Measurements from ENCODE around the gene RNF123. TPM values are rescaled to one million over a fixed set of nuclear protein-coding genes. Genes with fewer than 3 reads are reported as not detected.
"Not testable (repeated sequence)": the region's sequence is repeated elsewhere in the genome, so short reads cannot be mapped to it uniquely, and the experiment has no call there.

The RNF123 gene
- total RNA-seq, 1 donor from 2014 or later = 54.3 TPM

DNA sequence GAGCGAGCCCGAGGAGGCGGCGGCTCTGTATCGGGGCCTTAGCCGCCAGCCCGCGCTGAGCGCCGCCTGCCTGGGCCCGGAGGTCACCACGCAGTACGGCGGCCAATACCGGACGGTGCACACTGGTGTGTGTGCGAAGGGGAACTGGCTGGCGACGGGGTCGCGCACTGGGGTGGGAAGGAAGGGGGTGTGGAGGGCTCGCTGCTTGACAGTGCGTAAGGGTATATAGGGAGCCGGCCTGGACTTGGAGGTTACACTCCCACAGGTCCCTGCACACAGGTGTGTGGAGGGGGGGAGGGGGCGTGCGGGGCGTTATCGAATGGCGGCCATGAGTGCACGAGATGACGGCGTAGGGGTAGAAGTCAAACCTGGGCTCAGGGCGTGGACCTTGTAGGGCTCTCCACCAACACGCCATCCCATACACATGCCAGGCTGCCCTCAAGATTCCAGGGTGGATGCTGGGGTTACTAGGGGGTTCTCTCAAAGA, 14.8 kb upstream of the RNF123 start:
- Mint-ChIP-seq H3K27ac (no peak overlapping the region), H3K4me3 (peak overlapping the region; percentile 87), H3K36me3 (ENCODE audit: low read depth) (peaks cover 17% of the 10 kb centered on the region), H3K4me1 (ENCODE audit: low read depth) (peaks cover 19% of the 10 kb centered on the region), H3K27me3 (ENCODE audit: insufficient read depth) (no peaks in the 10 kb centered on the region), H3K9me3 (no peaks in the 10 kb centered on the region)
- DNase-seq (ENCODE audit: low spot score) = no peak
- intact Hi-C loops (cut with micrococcal nuclease) = loop anchor here (1.0 to 5.0 kb wide), 10 partner anchors 15 to 1118 kb away; partner anchors contain the start of genes AMIGO3, DAG1, GMPPB and GNAI2

DNA sequence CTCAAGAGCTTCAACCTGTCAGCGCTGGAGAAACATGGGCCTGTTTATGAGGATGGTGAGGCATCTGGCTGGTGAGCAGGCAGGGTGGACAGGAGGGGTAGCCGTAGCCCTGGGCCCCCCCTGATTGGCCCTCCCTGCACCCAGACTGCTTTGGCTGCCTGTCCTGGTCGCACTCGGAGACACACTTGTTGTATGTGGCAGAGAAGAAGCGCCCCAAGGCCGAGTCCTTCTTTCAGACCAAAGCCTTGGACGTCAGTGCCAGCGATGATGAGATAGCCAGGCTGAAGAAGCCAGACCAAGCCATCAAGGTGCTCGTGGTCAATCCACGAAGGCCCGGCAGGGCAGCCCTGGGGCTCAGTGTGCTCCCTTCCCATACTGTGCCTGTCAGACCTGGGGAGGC, 13.4 kb upstream of the RNF123 start:
- Mint-ChIP-seq H3K4me3 (no peak overlapping the region), H3K27ac (no peak overlapping the region), H3K4me1 (ENCODE audit: low read depth) (peaks cover 19% of the 10 kb centered on the region), H3K36me3 (ENCODE audit: low read depth) (peaks cover 22% of the 10 kb centered on the region), H3K9me3 (no peaks in the 10 kb centered on the region), H3K27me3 (ENCODE audit: insufficient read depth) (no peaks in the 10 kb centered on the region)
- no peak for DNase-seq (ENCODE audit: low spot score)
- intact Hi-C loops (cut with micrococcal nuclease) = loop anchor here (2.0 kb wide), 1 partner anchor 1119 kb away; the partner anchor contains the start of gene PFKFB4

DNA sequence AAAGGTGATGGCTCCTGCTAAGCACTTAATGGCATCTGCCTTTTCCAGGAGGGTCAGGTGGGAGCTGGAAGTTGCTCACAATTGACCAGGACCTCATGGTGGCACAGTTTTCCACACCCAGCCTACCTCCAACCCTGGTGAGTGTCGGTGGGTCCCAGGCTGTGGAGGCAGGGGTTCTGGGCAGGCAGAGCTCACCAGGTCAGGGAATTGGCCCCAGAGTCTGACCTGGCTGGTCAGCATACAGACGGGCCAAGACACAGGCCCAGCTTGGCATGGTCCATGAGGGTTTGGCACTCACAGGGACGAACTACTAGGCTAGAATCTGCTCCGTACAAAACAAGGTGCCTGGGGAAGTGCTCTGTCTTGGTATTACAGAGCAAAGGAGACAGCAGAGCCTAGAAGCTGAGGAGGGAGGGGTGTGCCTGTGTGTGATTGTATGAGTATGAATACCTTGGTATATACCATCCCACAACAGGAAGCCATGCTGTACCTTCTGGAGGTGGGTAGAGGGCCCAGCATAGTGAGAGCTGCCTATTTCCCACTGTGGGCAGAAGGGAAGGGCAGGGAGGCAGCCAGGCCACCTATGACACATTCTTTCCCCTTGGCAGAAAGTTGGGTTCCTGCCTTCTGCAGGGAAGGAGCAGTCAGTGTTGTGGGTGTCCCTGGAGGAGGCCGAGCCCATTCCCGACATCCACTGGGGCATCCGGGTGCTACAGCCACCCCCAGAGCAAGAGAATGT, 8.7 kb upstream of the RNF123 start:
- Mint-ChIP-seq H3K4me3 (no peak overlapping the region), H3K4me1 (ENCODE audit: low read depth) (no peaks in the 10 kb centered on the region), H3K9me3 (no peaks in the 10 kb centered on the region), H3K27ac (no peak overlapping the region), H3K36me3 (ENCODE audit: low read depth) (peaks cover 28% of the 10 kb centered on the region), H3K27me3 (ENCODE audit: insufficient read depth) (peaks cover 2% of the 10 kb centered on the region)
- DNase-seq (ENCODE audit: low spot score) = no peak
- intact Hi-C loops (cut with micrococcal nuclease) = no loop called here

DNA sequence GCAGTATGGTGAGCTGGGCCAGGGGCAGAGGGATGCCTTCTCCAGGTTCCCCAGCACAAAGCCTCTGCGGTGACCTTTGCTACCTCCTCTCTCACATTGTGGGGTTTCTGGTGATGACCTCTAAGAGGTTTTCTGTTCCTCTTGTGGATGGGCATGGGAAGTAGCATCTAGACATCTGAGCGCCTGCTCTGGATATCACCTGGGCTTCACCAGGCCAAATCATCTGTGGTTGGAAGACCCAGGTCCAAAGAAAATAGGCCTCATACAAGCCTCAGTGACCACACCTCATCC, 8.2 kb upstream of the RNF123 start:
- Mint-ChIP-seq H3K36me3 (ENCODE audit: low read depth) (peaks cover 25% of the 10 kb centered on the region), H3K9me3 (no peaks in the 10 kb centered on the region), H3K4me1 (ENCODE audit: low read depth) (no peaks in the 10 kb centered on the region), H3K27me3 (ENCODE audit: insufficient read depth) (peaks cover 2% of the 10 kb centered on the region), H3K27ac (no peak overlapping the region), H3K4me3 (no peak overlapping the region)
- intact Hi-C loops (cut with micrococcal nuclease) = no loop called here
- no peak for DNase-seq (ENCODE audit: low spot score)

DNA sequence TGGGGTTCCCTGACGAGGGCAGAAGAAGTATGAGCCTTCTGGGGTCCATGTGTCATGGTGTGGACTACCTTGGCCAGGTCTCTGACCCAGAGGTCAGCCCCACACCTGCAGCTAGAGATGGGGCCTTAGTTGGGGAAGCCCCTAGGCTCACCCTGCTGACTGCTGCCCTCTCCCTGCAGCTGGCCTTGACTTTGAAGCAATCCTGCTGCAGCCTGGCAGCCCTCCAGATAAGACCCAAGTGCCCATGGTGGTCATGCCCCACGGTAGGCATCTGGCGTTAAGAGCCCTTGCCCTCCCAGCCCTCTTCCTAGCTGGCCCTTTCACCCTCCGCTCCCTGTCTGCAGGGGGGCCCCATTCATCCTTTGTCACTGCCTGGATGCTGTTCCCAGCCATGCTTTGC, 7.8 kb upstream of the RNF123 start:
- Mint-ChIP-seq H3K4me1 (ENCODE audit: low read depth) (no peaks in the 10 kb centered on the region), H3K9me3 (no peaks in the 10 kb centered on the region), H3K27me3 (ENCODE audit: insufficient read depth) (peaks cover 2% of the 10 kb centered on the region), H3K27ac (no peak overlapping the region), H3K4me3 (no peak overlapping the region), H3K36me3 (ENCODE audit: low read depth) (peaks cover 24% of the 10 kb centered on the region)
- intact Hi-C loops (cut with micrococcal nuclease) = no loop called here
- no peak for DNase-seq (ENCODE audit: low spot score)

DNA sequence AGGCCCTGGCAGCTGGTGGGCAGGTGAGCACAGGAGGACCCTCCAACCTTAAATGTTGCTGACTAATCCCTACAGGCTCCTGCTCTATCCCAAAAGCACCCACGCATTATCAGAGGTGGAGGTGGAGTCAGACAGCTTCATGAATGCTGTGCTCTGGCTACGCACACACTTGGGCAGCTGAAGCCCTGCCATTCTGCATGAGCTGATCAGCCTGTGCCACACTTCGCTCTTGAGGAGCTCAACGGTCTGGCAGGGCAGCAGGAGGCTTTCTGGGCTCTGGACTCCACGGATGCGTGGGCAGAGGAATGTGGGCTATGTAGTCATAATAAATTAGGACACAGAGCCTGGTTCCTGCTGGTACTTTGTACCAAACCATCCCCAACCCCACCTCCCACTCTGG, 6.2 kb upstream of the RNF123 start:
- Mint-ChIP-seq H3K9me3 (no peaks in the 10 kb centered on the region), H3K4me1 (ENCODE audit: low read depth) (no peaks in the 10 kb centered on the region), H3K36me3 (ENCODE audit: low read depth) (peaks cover 16% of the 10 kb centered on the region), H3K27ac (no peak overlapping the region), H3K4me3 (no peak overlapping the region), H3K27me3 (ENCODE audit: insufficient read depth) (peaks cover 2% of the 10 kb centered on the region)
- intact Hi-C loops (cut with micrococcal nuclease) = no loop called here
- DNase-seq (ENCODE audit: low spot score) = no peak

DNA sequence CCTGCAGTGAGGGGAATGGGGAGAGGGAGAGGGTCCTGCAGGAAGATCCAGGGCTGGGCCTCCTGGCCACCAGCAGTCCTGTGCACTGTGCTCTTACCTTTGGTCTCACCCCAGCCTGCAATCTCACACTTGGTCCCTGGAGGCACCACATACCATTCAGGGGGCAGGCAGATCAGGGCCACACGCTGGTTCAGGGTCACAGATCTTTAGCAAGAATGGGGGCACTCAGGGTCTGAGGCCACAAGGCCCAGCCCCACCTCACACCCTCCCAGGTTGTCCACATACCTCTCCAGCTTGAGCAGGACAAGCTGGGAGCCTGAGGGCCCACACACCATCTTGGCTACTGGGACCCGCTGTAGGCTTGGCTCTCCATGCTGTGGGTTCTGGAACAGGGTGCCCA, 4.9 kb upstream of the RNF123 start:
- H3K27me3 Mint-ChIP-seq (ENCODE audit: insufficient read depth); H3K4me3 Mint-ChIP-seq; H3K4me1 Mint-ChIP-seq (ENCODE audit: low read depth); H3K27ac Mint-ChIP-seq; H3K9me3 Mint-ChIP-seq; DNase-seq (ENCODE audit: low spot score); intact Hi-C loops (cut with micrococcal nuclease): not testable (repeated sequence)
- H3K36me3 Mint-ChIP-seq (ENCODE audit: low read depth) = peaks cover 14% of the 10 kb centered on the region

DNA sequence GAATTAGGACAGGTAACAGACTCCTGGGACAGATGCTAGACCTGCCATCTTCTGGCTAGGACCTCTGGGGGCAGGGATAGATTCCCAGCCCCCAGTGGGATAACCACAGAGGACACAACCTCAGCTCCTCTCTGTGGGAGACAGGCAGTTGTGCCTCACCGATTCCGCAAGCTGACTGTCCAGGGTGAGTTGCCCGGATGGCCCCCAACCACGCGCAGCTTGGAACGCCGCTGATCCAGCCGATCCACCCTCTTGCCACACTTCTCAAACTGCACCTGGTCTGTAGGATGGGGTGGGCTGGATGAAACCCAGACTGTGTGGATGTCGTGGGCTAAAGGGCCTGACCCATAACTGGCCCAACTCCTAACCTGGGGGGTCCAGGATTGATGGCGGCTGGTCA, 4.3 kb upstream of the RNF123 start:
- H3K36me3 Mint-ChIP-seq (ENCODE audit: low read depth); DNase-seq (ENCODE audit: low spot score); H3K9me3 Mint-ChIP-seq; H3K4me1 Mint-ChIP-seq (ENCODE audit: low read depth); H3K27ac Mint-ChIP-seq; H3K4me3 Mint-ChIP-seq; H3K27me3 Mint-ChIP-seq (ENCODE audit: insufficient read depth): not testable (repeated sequence)
- intact Hi-C loops (cut with micrococcal nuclease) = loop anchor here (5.0 kb wide), 1 partner anchor 593 kb away; the partner anchor contains the start of gene QRICH1

DNA sequence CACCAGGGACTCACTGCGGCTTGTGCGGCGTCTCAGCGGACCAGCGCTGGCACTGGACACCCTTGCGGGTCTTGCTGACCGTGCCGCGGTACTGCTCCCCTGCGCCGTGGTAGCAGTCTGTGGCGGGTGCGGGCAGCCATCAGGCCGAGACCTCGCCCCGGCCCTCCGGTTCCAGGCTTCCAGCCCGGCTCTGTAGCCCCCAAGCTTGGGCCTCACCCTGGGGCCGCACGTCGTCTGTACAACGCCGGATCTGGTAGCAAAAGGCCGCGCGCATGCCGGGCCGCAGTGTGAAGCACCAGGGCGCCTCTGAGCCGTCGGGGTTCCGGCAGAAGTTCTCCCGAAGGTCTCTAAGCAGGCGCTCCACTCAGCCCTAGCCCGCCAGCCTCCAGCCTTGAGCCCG, 3.5 kb upstream of the RNF123 start:
- not testable (repeated sequence) for H3K27me3 Mint-ChIP-seq (ENCODE audit: insufficient read depth); H3K27ac Mint-ChIP-seq; H3K4me3 Mint-ChIP-seq; DNase-seq (ENCODE audit: low spot score); H3K9me3 Mint-ChIP-seq; H3K36me3 Mint-ChIP-seq (ENCODE audit: low read depth)
- intact Hi-C loops (cut with micrococcal nuclease) = loop anchor here (5.0 kb wide), 1 partner anchor 594 kb away; the partner anchor contains the start of gene QRICH1
- peaks cover 17% of the 10 kb centered on the region for H3K4me1 Mint-ChIP-seq (ENCODE audit: low read depth)

DNA sequence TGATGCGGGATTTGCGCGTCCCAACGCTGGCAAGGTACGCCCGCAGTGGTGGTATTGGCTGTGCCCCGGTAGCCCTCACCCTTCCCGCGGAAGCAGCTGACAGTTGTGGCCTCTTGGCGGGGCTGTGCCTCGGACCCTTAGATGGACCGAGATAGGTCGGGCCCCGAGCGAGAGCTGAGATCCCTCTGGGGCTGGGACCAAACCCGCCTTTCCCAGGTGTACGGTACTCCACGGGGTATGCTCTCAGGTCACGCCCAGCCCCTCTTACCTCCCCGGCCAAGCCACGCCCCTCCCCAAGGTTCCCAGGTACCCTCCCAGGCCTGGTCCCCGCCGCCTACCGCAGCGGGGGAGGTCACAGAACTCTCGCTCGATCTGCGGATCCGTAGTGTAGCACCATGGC, 3.0 kb upstream of the RNF123 start:
- not testable (repeated sequence) for H3K27me3 Mint-ChIP-seq (ENCODE audit: insufficient read depth); H3K4me3 Mint-ChIP-seq; H3K27ac Mint-ChIP-seq; H3K36me3 Mint-ChIP-seq (ENCODE audit: low read depth); DNase-seq (ENCODE audit: low spot score); H3K9me3 Mint-ChIP-seq
- intact Hi-C loops (cut with micrococcal nuclease) = loop anchor here (5.0 kb wide), 1 partner anchor 594 kb away; the partner anchor contains the start of gene QRICH1
- peaks cover 21% of the 10 kb centered on the region for H3K4me1 Mint-ChIP-seq (ENCODE audit: low read depth)

DNA sequence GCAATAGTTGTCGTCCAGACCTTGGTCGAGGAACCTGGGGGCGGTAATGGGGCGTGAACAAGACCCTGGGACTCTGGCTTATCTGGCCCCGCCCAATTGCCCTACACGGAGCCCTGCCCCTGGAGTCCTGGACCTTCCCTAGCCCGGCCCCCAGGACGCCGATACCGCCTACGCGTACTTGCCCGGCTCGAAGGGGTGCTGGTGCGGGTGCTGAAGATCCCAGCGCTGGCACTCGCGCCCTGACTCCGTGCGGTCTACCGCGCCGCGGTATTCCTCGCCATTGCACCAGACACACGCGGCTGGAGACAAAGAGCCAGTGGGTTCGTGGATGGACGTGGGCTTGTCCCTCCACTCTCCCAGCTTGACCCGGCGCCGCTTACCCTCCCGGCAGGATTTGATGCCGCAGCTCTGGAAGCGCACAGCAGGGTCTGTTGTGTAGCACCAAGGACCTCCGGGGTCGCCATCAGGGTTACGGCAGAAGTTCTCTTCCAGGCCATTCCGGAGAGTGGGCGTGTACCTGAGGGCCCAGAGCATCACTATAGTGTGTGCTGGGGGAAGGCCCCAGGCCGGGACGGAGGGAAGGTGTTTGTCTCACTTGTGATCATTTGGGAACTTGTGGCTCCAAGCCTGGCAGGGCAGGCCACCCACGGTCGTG, 2.5 kb upstream of the RNF123 start:
- not testable (repeated sequence) for H3K27ac Mint-ChIP-seq; H3K4me3 Mint-ChIP-seq; H3K27me3 Mint-ChIP-seq (ENCODE audit: insufficient read depth); H3K36me3 Mint-ChIP-seq (ENCODE audit: low read depth); H3K9me3 Mint-ChIP-seq; DNase-seq (ENCODE audit: low spot score)
- peaks cover 21% of the 10 kb centered on the region for H3K4me1 Mint-ChIP-seq (ENCODE audit: low read depth)
- intact Hi-C loops (cut with micrococcal nuclease) = loop anchor here (5.0 kb wide), 1 partner anchor 595 kb away; the partner anchor contains the start of gene QRICH1

DNA sequence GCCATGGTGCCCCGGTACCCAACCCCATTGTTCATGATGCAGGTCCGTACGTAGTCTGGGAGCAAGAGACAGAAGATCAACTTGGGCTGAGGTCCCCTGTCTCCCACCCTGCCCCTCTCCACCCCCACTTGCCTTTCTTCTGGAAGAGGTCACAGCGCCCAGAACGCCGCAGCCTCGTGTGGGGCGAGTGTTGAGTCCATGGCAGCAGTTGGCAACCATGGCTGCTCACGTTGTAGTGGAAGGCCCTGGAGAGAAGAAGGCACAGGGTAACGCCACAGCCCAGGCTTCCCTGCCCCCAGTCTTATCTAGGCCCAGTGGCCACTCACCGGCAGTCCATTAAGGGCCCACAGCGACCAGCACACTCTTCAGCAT, 1.9 kb upstream of the RNF123 start:
- not testable (repeated sequence) for H3K9me3 Mint-ChIP-seq; DNase-seq (ENCODE audit: low spot score); H3K27ac Mint-ChIP-seq; H3K36me3 Mint-ChIP-seq (ENCODE audit: low read depth); H3K27me3 Mint-ChIP-seq (ENCODE audit: insufficient read depth)
- peak overlapping the region; percentile 11 for H3K4me3 Mint-ChIP-seq
- intact Hi-C loops (cut with micrococcal nuclease) = loop anchor here (5.0 kb wide), 1 partner anchor 595 kb away; the partner anchor contains the start of gene QRICH1
- peaks cover 21% of the 10 kb centered on the region for H3K4me1 Mint-ChIP-seq (ENCODE audit: low read depth)

DNA sequence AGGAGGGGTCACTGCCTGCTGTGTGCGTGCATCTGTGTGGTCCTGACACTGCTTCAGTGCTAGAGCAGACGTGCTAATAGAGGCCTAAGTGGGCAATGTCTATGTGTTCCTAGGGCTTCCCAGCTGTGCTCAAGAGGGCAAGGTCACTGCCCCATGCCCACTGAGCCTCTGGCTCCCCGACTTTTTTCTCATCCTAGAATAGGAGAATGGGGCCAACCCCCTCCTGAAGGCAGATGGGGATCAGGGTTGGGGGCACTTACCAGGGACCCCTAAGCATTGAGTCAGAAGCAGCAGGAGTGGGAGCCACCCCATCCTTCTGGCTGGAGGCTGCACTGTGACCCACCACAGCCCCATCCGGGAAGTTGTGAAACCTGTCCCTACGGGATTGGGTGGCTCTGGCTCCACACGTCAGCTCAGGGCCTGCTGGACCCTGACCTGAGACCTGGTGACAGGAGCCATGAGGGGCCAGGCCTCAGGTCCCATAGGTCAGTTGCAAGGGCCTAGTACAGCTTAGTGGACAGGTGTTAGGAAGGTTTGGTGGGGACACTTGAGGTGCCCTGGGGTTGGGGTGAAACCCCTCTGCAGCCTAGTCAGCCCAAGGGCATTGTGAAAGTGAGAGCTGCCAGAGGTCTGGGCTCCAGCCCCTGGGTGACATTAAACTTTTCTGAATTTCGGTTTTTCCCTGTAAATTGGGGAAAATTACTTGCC, 865 bp upstream of the RNF123 start:
- Mint-ChIP-seq H3K4me3 (peak overlapping the region; percentile 97), H3K4me1 (ENCODE audit: low read depth) (peaks cover 21% of the 10 kb centered on the region), H3K27ac (peak overlapping the region; percentile 91)
- not testable (repeated sequence) for H3K9me3 Mint-ChIP-seq; H3K36me3 Mint-ChIP-seq (ENCODE audit: low read depth); DNase-seq (ENCODE audit: low spot score); H3K27me3 Mint-ChIP-seq (ENCODE audit: insufficient read depth)
- intact Hi-C loops (cut with micrococcal nuclease) = loop anchor here (1.0 to 5.0 kb wide), 4 partner anchors 14 to 596 kb away; partner anchors contain the start of genes AMIGO3, APEH, QRICH1 and TRAIP

Measured in activated T-helper 1 cell treated with anti-CD3 and anti-CD28 coated beads, Interleukin-12 subunit alpha, Interleukin-12 subunit beta, Interleukin-2, Interleukin-4 antibody, amounts not matched to agents 30 ng/mL and 10 ng/mL and 1 ng/mL, durations not matched to agents 14 hours and 24 hours and 36 hours (primary cell).